HL-60 (cell line): ENCODE results near the gene COG7.

ENCODE experiments used
- CTCF ChIP-seq: IDR thresholded peaks from one replicate; pipeline ENCODE4 v1.5.1; 2011; ENCODE audit warnings: low read length, control low read depth, inconsistent platforms; ENCODE audit not compliant: insufficient read depth
- POLR2AphosphoS5 ChIP-seq: IDR thresholded peaks from 2 replicates; pipeline ENCODE4 v1.6.1; 2012; ENCODE audit warnings: low read depth

- TF ChIP-seq CTCF (no peak), POLR2AphosphoS5 (no peak)
Measured at GRCh38 chr16:23476289-23476688, 23.3 kb upstream of the COG7 start.
